Measurements from ENCODE around the gene CYP4V2.
A peak's percentile ranks its signal among the peaks of the same experiment; 100 is the strongest.
"Not testable (repeated sequence)": the region's sequence is repeated elsewhere in the genome, so short reads cannot be mapped to it uniquely, and the experiment has no call there.

CYP4V2 gene

GRCh38 chr4:186236126-186236525 lies 44.8 kb downstream of the CYP4V2 start:
- no peak for DNase-seq

GRCh38 chr4:186240452-186240847 lies 49.1 kb downstream of the CYP4V2 start:
- no peak for DNase-seq

- no peak for DNase-seq
Measured at GRCh38 chr4:186240848-186241491, 49.6 kb downstream of the CYP4V2 start.

- no peak for DNase-seq
Measured at GRCh38 chr4:186241616-186242015, 50.2 kb downstream of the CYP4V2 start.

GRCh38 chr4:186242031-186242430 lies 50.7 kb downstream of the CYP4V2 start:
- DNase-seq, result not testable (repeated sequence)

- no peak for DNase-seq
Measured at GRCh38 chr4:186243331-186243730, 52.0 kb downstream of the CYP4V2 start.

- no peak for DNase-seq
Measured at GRCh38 chr4:186244835-186245234, 53.5 kb downstream of the CYP4V2 start.

GRCh38 chr4:186247062-186247752 lies 55.8 kb downstream of the CYP4V2 start:
- not testable (repeated sequence) for DNase-seq

- DNase-seq, result no peak
Measured at GRCh38 chr4:186248643-186249042, 57.3 kb downstream of the CYP4V2 start.

GRCh38 chr4:186249785-186250754 lies 58.7 kb downstream of the CYP4V2 start:
- DNase-seq, result no peak

GRCh38 chr4:186250760-186251159 lies 59.4 kb downstream of the CYP4V2 start:
- no peak for DNase-seq

- DNase-seq, result no peak
Measured at GRCh38 chr4:186255122-186255521, 63.8 kb downstream of the CYP4V2 start.

GRCh38 chr4:186258216-186258811 lies 66.9 kb downstream of the CYP4V2 start:
- DNase-seq, result peak; percentile 4

GRCh38 chr4:186260117-186260503 lies 68.7 kb downstream of the CYP4V2 start:
- no peak for DNase-seq
